Transverse colon (tissue), 4 donors: ENCODE measurements around the gene TSPAN31.

Source experiments
- POLR2A ChIP-seq: fragments of 450-650 bp; IDR thresholded peaks from one replicate; pipeline ENCODE4 v1.6.1; 2016; ENCODE audit warnings: antibody characterized with exemption, mild to moderate bottlenecking, moderate library complexity
- POLR2AphosphoS5 ChIP-seq, 3 donors: sonication (generic); formaldehyde crosslinking; IDR thresholded peaks; one replicate each; pipeline ENCODE4 v1.6.1; 2016; ENCODE audit warnings: antibody characterized with exemption in 3 of 3
- TF ChIP-seq, protein P1 (sequence below), 5 experiments: fragments of 200-600 bp in 3 of 5; fragments of 450-650 bp in 2 of 5; sonication (generic) in 3 of 5; IDR thresholded peaks; 1 replicate in 2 of 5; 2 replicates in 3 of 5; pipeline ENCODE4 v1.5.1; 2016 to 2017; ENCODE audit warnings: antibody characterized with exemption in 5 of 5, inconsistent platforms in 3 of 5, mild to moderate bottlenecking in 2 of 5, moderate library complexity in 1 of 5

DNA sequence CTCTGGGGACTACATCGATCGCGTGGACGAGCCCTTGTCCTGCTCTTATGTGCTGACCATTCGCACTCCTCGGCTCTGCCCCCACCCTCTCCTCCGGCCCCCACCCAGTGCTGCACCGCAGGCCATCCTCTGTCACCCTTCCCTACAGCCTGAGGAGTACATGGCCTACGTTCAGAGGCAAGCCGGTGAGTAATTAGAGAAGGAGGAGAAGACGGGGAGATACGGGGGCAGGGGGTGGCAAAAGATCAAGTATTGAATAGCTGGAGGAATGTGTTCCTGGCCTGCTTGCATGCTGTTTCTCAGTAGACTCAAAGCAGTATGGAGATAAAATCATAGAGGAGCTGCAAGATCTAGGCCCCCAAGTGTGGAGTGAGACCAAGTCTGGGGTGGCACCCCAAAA lies 29.1 kb upstream of the TSPAN31 start:
- TF ChIP-seq POLR2AphosphoS5 (IDR thresholded peaks at IDR 0.05) (no peak), POLR2A (no peak)
- TF ChIP-seq, protein P1, sequence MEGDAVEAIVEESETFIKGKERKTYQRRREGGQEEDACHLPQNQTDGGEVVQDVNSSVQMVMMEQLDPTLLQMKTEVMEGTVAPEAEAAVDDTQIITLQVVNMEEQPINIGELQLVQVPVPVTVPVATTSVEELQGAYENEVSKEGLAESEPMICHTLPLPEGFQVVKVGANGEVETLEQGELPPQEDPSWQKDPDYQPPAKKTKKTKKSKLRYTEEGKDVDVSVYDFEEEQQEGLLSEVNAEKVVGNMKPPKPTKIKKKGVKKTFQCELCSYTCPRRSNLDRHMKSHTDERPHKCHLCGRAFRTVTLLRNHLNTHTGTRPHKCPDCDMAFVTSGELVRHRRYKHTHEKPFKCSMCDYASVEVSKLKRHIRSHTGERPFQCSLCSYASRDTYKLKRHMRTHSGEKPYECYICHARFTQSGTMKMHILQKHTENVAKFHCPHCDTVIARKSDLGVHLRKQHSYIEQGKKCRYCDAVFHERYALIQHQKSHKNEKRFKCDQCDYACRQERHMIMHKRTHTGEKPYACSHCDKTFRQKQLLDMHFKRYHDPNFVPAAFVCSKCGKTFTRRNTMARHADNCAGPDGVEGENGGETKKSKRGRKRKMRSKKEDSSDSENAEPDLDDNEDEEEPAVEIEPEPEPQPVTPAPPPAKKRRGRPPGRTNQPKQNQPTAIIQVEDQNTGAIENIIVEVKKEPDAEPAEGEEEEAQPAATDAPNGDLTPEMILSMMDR (IDR thresholded peaks at IDR 0.05): no peak
